ENCODE data around the gene TYW3.

TYW3 gene, protein sequence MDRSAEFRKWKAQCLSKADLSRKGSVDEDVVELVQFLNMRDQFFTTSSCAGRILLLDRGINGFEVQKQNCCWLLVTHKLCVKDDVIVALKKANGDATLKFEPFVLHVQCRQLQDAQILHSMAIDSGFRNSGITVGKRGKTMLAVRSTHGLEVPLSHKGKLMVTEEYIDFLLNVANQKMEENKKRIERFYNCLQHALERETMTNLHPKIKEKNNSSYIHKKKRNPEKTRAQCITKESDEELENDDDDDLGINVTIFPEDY

DNA sequence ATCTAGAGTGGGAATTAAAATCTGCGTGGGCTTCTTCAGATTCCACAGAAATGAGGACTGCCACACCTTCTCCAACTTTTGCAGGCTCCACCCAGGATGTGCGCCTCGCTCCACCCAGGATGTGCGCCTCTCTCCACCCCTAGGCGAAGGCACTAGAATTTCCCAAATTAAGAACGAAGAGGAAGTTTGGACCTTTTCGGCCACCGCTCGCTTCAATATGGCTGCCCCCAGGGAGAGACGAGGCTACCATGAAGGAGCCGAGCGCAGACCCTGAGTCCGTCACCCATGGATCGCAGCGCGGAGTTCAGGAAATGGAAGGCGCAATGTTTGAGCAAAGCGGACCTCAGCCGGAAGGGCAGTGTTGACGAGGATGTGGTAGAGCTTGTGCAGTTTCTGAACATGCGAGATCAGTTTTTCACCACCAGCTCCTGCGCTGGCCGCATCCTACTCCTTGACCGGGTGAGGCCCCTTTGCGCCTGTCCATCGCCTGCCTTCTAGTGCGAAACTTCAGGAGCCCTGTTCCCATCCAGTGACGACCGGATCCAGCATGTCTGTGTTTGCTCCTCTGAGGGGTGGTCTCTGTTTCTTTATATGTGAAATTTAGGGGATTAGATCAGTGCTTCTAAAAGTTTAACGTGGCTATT is at the start of gene TYW3, which contains the start of gene CRYZ:
Gene TYW3 (plus strand): TSS at position 193 of the 644 bp plus-strand sequence. CDS start 93 bp downstream, at position 286.
Gene CRYZ (minus strand): TSS at position 91 of the 644 bp plus-strand sequence. CDS start 8,229 bp downstream, outside the sequence.
- peak; percentile 82 for DNase-seq

DNA sequence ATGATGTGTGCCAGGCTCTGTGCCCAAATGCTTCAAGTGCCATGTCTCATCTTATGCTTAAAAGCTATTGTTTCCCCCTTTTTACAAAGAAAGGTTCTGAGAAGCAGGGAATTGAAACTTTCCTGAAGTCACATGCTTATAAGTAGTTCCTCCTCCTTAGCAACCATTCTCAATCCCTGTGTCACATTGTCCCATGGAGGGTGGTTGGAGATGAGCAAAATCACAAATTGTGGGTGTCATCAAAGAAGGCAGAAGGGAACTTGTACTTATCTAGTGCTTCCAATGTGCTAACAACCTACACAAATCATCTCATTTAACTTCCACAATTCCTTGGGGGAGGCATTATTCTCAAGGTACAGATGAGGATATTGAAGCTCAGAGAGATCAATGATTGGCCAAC is 49.3 kb upstream of the TYW3 start:
- DNase-seq: no peak

DNA sequence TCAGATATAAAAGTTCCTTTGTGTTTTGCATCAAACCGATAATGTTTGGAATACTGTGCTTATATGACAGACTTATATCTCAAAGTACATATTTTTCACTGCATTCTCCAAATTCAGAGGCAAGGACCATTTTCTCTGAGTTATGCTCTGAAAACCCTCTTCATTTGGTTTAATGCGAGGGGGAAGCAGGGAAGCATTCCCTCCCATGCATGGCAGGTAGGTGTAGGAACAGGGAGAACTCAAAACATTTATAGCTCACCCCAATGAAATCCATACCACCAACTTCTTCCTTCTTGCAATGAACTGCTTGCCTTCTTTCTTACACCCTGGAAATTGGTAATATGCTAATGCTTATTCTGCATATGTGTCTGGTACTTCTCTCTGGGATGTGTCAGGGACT is 48.7 kb upstream of the TYW3 start:
- DNase-seq: no peak

DNA sequence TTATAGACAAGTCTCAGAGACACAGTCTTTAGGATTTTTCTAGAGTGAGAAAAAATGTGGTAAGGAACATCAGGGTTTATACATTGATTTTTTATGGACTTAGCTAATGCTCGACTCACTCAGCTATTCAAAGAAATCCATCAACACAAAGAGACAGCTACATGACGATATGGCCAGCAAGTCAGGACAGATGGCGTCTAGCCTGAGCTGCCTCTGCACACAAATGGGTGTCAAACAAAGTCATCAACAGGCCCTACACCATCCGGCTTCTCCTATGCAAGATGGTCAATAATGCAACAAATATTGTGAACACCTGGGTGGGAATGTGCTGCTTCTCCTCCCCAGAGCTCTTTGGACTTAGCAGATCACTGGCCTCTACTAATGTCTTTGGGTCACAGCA is 46.0 kb upstream of the TYW3 start:
- DNase-seq: no peak

DNA sequence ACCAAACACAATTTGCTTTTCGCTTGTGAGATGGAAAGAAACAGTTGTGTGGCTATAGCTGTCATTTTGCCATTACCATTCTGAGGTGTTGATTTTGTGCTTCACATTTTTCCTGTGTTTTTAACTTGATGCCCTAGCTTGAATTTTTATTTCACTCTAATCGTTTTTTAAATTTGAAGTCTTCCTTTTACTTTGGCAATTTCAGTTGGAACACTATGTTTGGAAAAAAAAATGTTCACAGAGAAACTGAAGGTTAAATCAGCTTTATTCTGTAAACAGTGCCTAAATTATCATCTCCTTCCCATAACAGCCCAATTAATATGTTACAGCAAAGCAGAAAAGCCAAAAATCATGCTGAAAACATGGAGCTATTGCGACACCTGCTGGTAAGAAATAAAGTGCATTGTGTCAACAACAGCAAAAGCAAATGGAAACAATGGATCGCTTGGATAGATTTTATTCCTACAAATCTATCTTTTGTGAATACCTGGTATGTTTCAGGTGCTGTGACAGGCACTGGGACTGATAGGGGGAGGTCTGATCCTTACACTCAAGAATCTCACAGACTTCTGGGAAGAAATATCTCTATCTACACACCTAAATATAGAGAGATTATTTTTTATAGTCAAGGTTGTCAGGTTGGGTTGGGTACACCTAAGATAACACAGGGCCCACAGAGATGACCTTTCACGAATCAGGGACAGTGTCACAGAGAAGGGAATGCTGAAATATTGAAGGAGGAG is 43.2 kb upstream of the TYW3 start:
- peak; percentile 69 for DNase-seq

DNA sequence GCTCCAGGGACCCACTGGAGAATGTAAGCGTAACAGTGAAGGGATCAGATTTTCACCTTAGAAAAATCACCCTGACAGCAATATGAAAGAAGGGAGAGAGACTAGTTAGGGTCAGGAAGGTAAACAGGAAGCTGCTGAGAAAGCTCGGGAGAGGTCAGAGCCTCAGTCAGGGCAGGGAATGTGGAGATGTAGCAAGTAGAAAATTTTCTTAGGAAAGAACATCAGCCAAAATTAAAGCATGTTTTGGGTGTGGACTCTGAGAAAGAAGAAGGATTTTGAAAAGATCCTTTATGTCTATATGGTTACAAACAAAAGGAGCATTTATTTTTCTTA is 42.6 kb upstream of the TYW3 start:
- no peak for DNase-seq

DNA sequence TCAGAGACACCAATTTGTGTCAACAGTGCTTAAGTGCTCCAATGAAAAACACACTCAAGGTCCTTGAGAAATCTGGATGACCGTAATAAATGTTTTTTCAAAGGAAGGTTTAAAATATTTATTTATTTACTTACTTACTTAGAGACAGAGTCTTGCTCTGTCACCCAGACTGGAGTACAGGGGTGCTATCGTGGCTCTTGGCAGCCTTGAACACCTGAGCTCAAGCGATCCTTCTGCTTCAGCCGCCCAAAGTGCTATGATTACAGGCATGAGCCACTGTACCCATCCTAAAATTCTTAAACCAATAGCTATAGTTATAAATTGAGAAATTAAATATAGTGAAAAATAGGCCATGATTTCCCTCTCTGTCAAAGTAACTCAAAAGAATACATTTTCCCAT is 42.0 kb upstream of the TYW3 start:
- DNase-seq: peak; percentile 51

DNA sequence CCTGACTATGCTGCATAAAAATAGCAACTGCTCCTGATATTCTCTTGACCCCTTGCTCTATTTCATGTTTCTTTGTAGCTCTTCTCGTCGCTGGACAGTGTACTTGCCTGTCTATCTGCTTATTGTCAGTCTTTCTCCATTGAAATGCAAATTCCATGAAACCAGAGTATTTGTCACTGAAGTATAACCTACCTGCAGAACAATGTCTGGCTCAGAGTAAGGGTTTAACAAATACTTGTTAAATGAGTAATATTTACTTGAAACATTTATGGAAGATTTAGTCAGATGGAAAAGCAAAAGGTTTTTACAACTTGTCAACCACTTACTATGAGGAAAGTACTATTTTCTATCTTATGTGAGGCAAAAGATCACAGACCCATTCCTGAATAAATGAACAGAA is 39.5 kb upstream of the TYW3 start:
- no peak for DNase-seq

DNA sequence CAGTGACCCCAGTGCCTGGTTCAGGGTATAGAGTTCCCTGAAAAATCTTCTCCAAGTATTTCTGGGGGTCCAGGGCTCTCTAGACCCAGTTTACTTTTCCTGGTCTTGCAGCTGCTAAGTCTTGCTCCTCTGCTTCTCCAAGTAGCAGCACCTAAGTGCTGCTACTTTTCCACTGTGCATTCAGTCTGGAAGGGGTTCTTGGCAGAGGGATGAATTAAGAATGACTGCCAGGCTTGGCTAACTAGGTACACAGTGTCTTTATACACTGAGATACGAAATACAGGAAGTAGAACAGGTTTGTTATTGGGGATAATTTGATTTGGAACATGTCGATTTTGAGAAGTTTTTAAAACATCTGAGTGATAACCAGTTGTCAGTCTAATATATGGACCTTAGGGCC is 35.1 kb upstream of the TYW3 start:
- no peak for DNase-seq

DNA sequence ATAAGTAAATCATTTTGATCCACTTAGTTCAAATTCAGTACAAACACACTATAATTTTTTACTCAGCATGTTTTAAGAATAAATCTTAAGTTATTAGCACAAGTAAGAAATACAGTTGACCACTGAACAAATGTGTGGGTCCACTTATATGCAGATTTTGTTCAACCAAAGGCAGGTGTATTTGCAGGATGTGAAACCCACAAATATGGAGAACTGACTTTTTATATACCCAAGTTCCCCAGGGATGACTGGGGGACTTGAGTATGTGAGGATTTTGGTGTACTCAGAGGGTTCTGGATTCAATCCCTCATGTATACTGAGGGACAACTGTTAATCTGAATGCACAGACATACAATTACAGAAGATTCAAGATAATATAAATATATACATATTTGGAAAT is 33.6 kb upstream of the TYW3 start:
- DNase-seq: no peak

DNA sequence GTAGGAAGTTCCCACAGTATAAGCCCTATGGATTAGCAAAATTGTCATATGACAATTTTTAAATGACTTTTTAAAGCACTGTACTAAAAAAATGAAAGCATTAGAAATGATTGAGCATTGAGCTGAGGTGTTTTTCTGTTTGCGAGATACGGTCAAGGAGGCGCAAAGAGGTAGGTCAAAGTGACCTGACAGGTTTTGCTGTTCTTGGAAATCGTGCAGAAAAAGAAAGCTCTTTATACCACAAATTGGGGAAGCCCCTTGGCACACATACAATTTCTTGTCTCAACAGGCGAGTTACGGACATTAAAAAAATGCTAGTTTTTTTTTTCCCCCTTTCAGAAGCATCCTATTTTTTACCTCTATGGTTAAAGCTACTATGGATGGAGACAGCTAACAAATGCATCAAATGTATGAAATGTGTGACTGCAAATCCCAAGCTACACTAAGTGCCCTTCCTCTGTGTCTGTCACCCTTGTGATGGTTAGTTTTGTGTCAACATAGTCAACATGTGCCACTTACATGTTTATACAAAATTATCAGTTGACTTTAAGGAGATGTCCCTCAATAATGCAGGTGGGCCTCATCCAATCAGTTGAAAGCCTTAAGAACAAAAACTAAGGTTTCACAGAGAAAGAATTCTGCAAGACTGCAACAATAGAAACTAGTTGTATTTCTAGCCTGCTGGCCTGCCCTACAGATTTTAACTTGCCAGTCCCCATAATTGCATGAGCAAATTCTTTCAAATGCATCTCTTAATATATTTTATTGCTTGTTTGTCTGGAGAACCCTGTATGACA is 29.4 kb upstream of the TYW3 start:
- DNase-seq: no peak

DNA sequence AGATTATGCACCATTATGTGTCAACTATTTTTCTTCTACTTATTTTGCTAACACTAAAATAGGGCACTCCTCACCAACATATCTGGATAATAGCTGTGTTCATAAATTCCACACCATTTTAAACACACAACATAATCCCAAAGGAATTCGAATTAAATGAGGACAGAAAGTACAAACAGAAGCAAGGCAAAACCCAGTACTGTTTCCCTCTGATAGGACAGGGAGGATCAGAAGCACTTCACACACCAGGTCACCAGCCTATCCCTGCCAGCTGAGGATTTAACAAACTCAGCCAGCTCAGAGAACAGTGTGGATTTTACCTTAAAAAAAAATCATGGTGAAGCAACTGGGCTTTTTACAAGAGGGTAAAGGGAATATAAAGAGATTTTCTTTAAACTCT is 20.1 kb upstream of the TYW3 start:
- no peak for DNase-seq

DNA sequence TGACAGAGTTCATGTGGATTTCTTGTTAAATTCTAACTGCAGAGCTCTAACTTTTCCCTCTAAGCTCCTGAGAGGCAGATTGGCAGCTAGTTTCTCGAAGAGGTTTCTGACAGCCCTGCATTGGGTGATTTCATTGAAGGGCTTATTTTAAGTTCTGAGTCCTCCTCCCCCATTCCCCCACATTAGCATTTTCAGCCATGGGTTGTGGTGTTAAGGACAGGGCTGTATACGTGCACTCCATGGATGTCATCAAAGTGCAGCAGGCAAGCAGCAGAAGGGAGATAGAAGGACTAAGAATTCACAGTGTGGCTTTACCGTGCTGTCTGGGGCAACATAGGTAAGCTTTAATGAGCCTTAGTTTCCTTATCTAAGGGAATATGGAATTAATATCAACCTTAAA is 19.1 kb upstream of the TYW3 start:
- DNase-seq: no peak

DNA sequence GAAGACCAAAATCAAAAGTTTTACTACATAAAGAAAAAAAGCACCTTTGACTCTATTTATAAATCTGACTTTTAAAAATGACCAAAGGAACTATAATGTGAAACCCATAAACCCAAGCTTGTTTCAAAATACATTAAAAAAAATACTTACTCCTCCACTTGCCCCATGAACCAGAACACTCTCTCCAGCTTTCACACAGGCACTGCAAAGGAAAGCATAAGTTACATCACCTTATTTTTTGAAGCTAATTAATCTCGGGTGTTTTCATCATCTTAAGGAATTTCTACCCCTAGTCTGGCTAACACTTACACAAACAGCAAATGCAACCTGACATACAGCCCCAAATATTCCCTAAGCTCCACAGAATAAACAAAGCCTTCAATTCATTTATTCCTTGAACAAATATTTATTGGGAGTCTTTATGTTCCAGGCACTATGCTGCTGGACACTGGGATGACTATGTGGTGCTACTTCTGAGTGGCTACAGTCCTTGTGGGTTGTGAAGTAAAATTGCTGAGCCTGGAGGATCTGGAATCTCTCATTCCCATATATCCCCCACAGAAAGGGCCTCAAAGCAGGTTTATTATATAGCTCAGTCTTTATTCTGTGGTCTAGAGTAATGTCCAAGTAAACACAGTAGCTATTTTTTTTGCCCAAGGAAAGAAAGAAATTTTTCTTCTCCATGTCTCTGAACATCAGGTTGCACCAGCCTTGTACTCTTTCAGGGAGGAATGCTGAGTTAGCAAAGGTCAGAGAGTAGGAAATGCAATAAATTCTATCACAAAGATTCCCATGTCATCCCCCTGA is 18.3 kb upstream of the TYW3 start:
- DNase-seq: no peak

DNA sequence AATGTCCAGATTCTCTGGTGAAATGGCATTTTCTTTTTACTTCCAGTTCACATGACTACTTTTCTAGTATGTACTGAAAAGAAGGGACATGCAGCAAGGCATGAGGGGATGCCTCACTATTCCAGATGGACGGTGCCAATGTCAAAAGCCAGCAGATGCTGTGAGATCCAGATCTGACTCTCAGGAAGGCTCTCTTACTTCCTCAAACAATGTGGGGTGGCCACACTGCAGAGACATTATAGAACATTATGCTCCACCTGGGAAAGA is 17.8 kb upstream of the TYW3 start:
- DNase-seq: no peak

DNA sequence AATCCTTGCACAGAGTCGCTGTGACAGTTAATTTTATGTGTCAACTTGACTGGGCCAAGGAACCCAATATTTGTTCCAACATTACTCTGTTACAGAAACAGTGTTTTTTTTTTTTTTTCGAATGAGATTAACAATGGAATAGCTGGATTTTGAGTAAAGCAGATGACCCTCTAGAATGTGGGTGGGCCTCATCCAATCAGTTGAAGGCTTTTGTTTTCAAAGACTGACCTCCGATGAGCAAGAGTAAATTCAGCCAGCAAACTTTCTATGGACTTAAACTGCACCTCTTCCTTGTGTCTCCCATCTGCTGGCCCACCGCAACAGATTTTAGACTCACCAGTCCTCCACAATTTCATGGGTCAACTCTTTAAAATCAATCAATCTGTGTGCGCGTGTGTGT is 17.1 kb upstream of the TYW3 start:
- DNase-seq: no peak

DNA sequence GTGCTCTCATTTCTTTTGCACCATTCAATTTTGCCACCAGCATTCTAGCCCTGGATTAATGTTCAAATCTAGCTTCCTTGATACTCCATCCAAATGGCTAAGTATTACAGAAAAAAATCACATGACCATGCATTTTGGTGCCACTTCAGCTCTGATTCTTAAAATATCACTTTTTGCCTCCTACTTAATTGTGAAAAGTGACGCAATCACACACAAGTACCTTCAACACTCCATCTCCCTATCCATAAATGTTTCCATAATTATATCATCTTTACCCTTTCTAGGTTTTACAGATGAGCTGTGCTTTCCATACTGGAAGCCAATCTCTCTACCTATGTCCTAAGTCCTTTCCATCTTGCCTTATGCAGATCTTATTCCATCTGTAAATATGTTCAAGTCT is 16.1 kb upstream of the TYW3 start:
- DNase-seq: no peak

DNA sequence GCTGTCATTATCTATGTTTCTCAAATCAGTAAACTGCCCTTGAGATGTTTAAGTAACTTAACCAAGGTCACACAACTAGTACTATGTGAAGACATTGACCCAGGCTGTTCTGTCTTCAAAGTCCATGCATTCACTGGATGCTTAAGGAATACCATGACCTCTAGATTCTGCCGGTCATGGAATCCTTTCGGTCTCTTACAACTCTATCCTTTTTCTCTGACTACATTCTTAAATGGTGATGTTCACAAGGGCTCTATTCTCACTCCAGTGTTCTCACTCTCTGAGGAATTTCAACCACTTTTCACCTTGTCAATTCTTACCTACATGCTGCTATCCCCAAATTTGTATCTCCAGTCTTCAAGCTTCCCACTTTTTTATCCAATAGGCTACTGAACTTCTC is 15.3 kb upstream of the TYW3 start:
- no peak for DNase-seq

DNA sequence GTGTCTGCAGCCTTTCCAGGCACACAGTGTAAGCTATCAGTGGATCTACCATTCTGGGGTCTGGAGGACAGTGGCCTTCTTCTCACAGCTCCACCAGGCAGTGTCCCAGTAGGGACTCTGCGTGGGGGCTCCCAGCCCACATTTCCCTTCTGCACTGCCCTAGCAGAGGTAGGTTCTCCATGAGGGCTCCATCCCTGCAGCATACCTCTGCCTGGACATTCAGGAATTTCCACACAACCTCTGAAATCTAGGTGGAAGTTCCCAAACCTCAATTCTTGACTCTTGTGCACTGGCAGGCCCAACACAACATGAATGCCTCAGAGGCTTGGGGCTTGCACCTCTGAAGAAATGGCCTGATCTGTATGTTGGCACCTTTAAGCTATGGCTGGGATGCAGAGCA is 6.9 kb upstream of the TYW3 start:
- no peak for DNase-seq

DNA sequence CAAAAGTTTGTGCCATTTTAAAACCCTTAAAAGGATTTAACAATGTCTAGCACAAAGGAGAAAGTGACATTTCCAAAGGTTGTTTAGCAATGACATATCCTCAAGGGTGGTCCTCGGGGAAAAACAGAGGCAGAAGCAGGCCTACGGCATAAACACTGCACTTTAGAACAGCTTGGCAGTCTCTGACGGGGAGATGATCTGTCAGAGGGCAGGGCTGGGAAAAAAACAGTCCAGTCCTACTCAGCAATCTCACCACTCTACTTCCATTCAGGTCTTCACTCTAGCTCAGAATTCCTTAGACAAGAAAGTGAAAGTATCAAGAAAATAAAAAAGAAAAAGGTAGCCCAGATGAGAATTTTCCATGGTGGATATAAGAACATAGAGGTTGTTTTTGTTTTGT is 4.2 kb upstream of the TYW3 start:
- DNase-seq: no peak

DNA sequence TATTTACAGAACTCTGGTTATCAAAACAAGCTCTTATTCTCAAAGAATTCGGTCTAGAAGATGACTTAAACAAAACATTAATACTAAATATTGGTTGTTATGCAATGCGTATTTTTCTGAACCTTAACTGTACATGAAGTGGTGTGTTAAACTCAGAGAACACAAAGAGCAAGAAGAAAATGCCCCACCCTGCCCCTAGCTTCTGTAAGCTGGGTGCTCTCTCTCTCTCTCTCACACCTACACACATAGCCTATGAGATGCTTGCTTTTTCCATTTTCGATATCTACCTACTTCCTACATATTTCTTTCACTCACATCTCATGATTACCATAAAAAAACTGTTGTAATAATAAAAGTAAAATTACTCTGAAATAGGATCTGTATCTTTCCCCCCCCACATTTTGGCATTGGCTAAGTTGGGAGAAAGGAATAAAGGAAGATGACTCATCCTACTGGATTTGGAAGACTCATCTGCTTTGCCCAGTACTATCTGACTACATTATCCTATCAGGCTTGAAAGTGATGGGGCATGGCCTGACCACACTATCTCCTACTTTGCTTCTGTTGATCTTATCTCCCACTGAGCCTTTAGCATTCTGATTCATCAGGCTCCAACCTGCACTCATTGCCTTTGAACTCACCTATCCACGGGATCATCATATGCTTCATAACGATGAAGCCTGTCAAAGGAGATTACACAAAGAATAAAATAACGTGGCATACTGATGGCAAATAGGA is 3.0 kb upstream of the TYW3 start:
- no peak for DNase-seq

DNA sequence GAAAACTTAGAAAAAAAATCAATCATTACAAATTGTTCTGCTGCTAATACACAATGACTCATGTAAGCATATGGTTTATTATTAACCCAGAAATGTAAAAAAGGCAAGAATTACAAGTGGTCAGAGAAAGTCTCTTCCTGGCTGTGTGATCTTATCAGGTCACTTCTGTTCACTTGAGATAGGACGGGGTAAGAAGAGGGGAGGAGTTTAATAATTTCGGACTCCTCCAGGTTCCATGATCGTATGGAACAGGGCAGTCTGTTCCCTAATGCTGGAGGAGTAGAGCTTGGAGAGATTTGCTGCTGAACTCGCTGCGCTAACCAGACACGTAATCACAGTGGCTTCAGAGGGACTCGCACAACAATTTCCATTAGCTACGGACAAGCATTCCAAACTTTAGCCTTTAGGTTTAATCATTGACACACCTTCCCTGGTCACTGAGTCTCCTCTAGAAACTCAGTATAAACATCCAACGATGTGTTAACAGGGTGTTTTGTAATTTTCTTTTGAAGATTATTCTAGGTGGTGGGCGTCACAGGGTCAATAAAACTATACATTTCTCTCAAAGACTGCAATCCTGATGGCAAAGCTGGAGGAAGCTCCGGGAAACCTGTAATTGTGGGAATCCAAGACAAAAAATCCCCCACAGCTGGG is 1.4 kb upstream of the TYW3 start:
- DNase-seq: no peak

All from NCI-H1436 (cell line).